8988T (cell line): ENCODE data around the gene ALDH1L1.

Source experiments
- DNase-seq: peaks from one replicate; pipeline ENCODE4 v3.0.0; 2011

ALDH1L1 gene

DNA sequence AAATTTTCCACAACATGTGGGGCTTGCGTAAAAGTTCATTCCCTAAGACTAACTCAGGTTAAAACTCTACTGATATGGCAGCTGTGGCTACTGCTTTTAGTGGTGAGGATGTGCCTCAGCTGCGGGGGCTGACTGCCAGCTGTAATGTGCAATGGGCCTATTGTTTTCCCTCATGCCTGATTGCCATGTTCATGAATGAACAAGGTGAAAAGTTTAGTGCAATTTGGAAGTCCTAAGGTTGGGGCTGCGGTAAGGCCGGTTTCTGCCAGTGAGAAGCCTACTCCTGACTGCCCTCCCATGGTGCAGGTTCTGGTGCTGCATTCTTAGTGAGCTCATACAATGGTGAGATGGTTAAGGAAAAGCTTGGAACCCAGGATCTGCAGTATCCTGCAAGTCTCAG lies 10.9 kb upstream of the ALDH1L1 start:
- no peak for DNase-seq

DNA sequence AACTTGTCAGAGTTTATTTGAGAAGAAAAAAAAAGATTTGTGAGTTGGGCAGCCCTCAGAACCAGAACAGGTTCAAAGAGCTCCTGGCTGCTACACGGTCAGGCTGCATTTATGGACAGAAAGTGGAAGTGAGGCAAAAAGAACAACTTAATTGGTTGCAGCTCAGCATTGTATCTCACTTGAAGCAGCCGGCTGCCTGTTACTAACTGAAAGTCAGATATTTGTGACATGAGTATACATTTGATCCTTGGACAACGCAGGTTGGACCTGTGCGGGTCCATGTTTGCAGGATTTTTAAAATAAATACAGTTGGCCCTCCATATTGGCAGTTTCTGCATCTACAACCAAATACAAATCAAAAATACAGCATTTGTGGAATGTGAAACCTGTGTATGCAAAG lies 7.5 kb upstream of the ALDH1L1 start:
- DNase-seq: no peak

DNA sequence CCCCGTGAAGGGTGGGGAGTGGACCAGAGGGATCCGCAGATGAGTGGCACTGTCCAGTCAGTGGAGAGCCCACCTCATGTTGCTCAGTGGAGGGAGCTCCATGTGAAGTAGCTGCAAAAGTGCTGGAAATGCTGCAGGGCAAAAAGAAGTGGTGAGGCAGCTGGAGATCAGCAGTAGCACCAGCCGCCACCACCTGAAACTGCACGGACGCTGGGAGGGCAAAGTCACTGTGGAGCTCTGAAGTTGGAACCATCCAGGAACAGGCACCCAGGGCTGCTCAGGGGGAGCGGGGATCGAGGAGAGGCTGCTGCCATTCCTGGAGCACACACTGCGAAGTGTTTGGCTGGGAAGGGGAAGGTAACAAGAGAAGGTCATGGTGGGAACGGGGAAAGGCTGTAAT lies 6.4 kb upstream of the ALDH1L1 start:
- DNase-seq: no peak

DNA sequence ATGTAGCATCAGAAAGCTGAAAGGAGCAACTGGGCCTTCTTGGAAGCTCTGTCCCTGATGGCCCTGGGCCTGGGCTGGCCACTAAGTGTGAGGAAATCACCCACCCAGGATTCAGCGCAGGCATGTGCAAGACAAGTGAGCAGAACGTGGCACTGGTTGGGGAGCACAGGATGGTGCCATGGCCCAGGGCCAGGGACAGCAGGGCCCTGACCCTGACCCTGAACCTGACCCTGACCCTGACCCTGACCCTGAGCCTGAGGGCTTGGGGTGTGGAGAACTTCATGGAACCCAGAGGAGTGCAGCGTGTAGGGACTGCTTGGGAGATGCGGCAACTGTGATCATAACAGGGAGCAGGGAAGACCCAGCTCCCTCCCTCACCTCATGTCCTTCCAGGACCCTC lies 5.9 kb upstream of the ALDH1L1 start:
- DNase-seq: no peak

DNA sequence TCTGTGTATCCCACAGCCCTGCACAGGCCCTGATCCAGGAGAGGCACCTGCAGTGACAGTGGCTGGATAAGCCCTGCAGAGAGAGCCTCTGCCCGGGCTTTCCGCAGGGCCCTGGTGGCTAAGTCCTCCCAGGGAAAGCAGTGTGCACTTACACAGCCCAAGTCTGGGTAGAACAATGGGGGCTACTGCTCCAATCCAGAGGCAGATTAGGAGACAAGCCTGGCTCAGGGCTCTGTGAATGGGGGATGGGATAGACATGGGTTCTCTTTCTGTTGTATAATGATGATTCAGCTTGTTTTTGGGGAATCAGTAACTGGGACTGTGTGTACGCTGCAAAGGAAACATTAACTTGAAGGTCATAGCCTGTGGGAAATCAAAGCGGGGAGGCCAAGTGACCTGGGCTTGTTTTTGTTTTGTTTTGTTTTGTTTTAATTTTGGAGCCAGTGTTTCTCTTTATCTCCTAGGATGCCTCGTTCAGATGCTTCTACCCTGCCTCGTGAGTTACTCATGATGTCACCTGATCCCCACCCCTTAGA lies 4.1 kb upstream of the ALDH1L1 start:
- no peak for DNase-seq

DNA sequence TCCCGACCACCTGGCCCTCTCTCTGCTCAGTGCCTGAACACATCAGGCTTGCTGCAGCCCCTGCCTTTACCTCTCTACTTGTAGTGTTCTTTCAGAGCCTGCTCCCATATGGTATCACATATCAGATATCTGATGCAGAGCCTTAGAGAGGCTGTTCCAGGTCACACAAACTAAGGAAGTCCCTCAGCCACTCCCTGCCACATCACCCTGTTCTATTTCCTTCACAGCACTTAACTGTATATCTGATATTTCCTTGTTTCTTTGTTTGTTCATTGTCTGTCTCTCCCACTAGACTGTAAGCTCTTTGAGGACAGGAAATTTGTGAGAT lies 976 bp upstream of the ALDH1L1 start:
- no peak for DNase-seq

DNA sequence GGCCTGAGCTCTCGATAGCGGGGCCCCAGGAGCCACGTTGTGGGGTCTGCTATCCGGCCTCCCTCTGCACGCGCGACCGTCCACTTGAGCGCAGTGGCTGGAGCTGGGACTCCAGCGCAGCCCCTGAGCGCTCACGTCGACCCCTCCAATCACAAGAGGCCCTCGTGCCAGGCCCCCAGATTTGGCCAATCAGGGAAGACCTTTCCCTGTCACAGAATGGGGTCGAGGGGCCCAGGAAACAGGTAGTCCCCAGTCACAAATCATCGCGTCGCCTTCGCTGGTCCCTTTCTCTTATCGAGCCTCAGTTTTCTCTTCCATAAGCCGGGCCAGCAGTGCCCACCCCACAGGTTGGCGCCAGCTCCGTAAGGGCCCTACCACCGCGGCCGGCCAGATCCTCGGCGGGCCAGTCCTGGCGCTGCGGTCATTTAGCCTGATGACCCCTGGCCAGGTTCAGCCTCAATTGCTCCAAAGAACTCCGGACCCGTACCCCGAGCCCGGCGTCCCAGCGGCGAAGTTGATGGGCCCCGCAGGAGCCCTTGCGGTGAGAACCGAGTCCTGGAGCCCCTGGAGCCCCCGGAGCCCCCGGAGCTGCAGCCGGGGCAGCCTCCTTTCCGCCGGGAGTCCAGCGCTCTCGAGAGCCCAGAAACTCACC lies 435 bp downstream of the ALDH1L1 start:
- no peak for DNase-seq

DNA sequence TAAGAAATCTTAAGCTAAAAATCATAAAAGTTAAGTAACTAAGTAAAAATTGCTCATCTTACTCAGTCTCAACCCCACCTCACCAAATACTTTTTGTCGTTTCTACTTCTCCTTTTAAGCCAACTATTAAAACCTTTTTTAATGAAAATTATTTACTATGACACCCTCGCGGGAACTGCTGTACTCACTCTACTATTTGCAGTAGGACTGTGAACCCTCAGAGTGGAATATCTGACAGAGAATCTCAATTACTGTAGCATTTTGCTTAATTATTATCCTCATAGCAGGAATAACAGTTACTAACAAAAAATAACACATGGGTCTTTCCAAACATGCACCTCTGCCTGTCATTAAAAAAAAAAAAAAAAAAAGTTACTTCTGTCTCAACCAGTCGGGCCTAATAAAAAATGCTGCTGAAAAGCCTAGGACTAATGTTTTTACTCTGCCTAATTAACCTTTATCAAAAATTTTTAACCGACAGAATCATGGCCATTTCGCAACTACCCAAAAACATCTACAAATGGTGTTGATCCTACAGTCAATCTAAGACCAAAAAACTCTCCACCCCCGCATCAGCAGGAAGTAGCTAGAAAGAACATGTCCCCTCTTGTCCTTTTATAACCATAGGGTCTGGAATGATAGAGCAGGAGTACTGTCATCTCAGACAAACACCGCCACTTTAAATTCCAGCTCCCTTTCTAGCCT lies 10.2 kb downstream of the ALDH1L1 start:
- DNase-seq: no peak

DNA sequence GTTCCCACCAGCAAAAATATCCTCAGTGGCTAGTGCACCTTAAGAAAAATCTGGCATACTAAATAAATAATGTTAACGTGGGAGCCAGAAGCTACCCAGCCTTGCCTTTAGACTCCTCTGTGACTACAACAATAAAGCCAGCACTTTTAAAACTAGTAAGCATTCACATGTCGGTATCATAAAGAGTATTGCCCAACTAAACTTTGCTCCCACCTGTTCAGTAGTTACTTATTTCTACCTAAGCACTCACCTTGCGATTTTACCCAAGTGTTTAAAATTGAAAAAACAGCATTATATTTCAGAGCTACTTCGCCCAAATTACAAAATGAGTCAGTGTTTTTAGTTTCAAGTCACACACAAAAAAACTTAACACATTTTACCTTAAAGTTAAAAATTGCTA lies 12.8 kb downstream of the ALDH1L1 start:
- no peak for DNase-seq

DNA sequence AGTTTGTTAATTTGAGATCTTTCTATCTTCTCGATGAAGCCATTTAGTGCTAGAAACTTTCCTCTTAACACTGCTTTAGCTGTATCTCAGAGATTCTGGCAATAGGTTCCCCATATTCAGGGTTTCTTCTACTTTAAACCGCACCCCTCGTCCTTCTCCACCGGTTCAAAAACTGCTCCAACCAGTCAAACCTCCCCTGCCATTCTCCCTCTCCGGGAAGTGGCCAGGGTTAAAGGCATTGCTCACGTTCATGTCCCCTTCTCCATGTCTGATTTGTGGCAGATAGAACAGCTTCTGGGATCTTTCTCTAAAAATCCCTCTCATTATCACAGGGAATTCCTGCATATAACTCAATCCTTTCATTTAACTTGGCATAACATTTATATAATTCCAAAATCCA lies 14.4 kb downstream of the ALDH1L1 start:
- DNase-seq: no peak

DNA sequence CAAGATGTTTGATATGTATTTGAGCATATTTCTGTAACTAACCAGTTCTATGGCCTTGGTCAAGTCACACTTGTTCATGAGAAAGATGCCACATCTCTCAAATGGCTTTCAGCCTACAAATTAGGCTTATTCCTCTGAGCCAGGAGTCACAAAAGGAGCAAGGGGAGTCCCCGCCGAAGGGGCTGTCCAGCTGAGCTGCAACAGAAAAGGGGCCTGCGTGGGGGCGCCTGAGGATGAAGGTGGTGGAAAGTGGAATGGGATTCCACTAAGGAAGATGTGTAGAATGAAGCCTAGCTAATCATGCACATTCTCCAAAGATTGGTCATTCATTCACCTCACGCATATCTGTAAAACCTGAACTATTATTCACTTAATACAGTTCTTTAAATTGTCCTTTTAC lies 19.1 kb downstream of the ALDH1L1 start:
- DNase-seq: no peak

DNA sequence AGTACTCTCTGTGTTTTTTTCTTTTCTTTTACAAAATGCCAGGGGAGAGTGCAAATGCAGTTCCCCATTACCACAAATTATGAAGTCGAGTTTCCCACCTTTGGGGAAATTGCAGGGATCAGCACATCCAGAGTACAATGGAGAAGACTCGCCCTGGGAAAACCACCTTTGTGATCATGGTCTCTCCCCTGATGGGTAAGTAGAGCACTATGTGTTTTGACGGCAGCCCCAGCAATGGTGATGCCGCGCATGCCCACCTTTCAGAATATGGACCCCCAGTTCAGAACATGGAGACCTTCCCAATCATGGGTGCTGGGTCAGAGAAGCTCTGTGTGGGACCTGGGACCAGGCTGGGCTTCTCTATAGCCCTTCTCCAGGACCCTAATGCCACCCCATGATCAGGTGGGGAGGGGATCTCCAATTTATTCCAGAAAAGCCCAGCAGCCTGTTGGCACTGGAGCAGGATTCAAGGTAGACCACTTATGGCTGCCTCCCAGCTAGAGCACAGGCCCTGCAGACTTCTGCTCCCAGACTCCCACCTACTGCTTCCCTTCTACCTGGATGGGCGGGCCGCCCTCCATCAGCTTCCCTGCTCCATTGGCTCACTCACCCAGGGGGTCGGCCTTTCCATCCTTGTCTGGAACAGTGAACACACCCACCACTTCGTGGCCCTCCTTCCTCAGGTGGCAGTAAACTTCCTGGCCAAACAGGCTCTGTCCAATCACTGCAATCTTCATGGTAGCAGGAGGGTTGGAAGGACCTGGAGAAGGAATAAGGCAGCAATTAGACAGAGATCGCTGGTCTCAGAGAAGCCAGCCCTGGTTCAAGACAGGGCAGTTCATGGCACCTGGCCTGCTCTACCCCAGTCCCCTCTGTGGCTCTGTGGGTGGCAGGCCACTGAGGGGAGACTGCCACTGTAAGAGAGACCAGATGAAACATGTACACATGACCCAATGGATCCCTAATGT lies 19.9 kb downstream of the ALDH1L1 start:
- no peak for DNase-seq

DNA sequence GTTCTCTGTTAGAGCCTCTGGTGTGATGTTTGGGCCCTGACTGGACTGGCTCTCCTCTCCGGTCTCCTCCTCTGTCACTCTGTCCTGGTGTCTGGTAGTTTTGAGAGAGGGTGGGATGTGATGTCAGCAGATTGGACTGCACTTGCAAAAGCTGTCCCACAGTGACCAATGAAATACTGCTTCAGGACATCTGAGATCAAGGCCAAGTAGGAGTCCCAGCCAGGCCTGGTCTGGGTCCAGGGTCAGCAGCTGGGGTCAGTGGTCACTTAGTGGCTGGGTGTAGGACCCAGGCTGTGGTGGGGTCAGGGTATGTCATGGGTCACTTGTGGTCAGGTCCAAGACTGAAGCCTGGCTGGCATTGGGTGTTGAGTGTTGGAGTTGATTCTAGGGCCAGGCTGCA lies 20.9 kb downstream of the ALDH1L1 start:
- no peak for DNase-seq

DNA sequence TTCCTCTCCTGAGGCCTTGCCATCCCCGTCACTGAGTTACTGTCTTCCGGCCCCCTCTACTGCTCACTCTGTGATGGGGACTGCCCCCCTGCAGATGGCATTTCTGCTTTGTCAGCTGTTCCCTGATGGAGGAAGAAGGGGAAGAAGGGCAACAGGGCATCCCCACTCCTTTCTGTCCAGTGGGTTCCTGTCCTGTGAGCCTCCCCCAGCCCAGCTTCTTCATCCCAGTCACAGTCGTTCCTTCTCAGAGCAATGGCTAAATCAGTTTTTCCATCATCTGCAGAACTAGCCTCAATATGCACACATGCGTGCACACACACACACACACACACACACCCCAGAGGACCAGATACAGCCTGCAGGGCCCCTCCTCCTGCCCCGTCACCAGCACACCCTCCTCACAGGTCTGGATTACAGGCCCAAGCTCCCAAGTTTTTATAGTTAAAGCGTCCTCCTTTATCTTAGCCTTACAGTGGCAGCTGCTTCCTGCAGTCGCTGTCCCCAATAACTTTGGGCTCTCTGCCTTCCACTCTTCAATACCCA lies 21.4 kb downstream of the ALDH1L1 start:
- no peak for DNase-seq

DNA sequence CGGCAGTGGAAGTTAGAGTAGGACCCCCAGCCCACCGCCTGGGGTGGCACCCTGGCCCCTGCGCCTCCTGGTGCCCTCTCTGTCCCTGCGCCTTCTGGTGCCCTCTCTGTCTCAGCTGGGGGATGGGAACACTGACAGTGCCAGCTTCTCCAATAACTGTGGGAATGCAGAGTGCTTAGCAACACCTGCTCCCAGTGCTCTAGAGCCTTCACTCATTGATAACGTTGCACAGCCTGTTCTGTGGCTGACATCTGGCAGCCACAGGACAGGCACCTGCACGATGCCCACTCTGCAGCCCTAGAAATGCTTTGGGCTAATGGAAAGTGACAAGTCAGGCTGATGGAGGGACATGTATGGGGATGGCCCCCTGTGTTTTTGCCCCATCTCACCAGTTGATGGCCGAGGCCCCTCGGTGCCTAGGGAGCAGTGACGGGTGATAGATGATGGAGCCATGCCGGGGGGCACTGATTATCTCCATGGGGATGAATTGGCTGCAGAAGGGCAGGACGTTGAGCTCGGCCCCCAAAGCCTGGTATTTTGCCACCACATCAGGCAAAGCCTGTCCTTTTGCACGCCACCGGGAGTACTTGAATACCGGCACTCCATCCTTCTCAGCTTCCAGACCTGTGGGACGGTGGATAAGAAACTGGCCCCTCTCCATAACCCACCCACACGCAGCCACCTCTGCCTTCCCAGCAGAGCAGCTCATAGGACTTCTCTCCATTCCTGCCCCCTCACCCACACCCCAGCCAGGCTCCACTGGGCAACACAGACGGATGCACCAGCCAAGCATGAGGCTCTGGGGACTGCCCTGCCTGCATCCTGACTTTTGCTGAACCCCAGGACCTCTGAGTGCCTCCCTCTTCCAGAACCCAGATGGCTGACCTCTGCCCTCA lies 22.1 kb downstream of the ALDH1L1 start:
- DNase-seq: no peak

DNA sequence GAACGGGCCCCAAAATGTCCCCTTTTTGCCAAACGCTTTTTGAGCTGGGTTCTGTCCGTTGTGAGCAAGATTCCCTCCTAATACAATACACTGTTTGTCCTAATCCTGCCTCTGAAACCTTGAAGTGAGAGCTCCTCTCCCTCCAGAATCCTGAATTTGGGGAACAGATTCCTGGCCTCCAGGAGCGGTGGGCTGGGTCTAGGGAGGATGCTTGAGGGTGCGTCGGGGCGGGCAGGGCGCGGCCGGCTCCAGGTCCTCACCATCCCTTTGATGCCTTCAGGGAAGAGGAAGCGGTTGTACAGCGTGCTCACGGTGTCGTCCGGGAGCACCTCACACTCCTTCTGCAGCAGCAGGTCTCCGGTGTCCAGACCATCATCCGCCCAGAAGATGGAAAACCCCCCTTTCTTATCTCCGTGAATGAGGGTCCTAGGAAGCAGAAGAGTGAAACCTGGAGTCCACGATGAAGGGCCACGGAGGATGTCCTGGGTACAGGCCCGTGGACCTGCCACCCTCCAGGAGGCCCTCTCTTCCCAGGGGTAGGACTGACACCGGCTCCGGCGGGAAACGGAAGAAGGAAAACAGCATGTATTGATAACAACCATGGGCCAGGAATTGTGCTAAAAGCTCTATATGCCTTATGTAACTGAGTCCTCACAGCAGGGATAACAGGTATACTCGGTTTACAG lies 23.2 kb downstream of the ALDH1L1 start:
- no peak for DNase-seq

DNA sequence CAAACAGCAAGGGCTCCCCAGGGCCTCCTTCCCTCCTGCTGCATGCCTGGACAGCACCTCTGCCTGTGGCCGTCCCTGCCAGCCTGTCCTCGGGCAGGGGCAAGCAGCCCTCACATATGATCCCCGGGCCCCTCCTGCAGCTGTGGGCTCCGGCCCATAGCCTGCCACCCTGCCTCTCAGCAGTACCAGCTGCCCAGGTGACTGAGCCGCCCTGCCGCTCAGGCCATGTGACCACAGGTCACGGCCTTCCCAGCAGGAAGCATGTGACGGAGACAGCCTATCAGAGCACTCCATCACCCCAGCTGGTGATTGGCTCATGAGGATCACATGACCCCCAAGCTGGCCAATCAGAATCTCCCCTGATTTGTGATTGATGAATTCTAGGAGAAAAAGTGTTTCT lies 23.9 kb downstream of the ALDH1L1 start:
- peak; percentile 46 for DNase-seq

DNA sequence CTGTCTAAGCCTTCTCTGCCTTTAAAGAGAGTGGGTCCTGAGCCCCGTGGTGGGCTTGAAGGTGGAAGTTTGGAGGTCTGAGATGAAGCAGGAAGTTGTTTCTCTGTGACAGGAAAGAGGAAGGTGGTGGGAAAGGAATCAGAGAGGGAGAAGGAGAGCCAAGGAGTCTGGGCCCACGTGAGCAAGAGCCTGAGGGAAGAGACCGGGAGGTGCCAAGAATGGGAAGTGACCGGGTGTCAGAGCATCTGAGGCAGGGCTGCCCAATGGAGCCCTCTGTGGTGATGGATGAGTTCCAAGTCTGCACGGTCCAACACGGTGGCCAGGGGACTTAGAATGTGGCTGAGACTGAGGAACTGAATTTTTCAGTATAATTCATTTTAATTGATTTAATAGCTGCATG lies 24.6 kb downstream of the ALDH1L1 start:
- DNase-seq: no peak

DNA sequence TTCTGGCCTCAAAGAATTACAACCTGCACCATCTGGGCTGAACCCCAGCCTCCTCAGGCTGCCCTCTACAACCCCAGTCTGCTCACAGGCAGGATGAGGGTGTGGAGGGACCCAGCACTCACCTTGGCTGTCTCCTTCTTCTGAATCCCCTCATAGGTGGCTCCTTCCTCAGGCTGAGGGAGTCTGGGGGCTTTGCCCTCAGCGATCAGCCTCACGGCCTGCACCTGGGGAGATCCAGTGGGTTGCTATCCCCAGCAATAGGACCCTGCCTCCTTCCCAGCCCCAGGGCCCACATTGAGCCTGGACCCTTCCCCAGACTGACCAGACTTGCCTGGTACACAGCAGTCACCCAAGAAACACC lies 25.1 kb downstream of the ALDH1L1 start:
- DNase-seq: no peak

DNA sequence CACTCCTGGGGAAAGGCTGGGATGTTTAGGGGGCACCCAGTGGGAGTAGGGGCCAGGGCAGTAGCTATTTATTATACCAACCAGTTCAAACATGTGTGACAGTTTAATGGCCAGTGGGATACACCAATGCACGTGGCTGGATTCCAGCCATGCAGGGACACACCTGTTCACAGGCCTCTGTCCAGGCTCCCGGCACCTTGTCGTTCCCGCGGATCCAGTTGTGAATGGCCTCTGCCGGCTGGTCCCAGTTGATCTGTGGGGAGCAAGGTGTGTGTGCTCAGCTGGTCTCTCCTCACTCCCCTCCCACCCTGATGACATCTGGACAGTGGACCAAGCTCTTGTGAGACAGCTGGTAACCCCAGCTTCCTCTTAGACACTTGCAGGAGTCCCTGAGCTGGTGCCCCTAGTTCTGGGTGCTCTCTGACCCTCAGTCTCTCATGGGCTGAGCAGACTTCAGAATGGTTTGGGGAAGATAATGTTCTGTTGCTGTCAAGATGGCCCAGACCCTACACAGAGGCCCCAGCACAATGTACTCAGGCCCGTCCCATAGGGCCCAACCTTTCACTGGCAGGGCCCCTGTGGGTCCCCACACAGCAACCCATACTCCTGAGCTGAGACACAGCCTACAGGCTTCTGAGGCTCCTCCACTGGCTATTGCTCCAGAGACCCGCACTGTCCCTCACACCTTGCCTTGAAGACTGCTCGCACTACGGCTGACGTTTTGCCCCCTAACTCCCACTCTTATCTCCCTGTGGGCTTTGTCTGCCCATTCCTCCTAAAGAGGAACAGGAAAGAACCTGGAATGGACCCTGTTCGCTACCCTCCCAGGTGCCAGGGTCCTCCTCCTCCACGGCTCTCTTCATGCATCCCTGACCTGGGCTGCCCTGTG lies 25.8 kb downstream of the ALDH1L1 start:
- DNase-seq: no peak
